ENCODE data around the gene SANBR.

Gene SANBR

GRCh38 chr2:61089797-61090196, 24.1 kb downstream of the SANBR start:
- DNase-seq (ENCODE audit: low spot score) = no peak
- no peak for FAIRE-seq

- FAIRE-seq (peak; percentile 93), DNase-seq (ENCODE audit: low spot score) (no peak)
Observed at GRCh38 chr2:61090386-61090921, 24.8 kb downstream of the SANBR start.

GRCh38 chr2:61091485-61091884, 25.8 kb downstream of the SANBR start:
- FAIRE-seq = no peak

GRCh38 chr2:61096438-61096837, 30.8 kb downstream of the SANBR start:
- DNase-seq (ENCODE audit: low spot score) (no peak), FAIRE-seq (no peak)

More at GRCh38 chr2:61091485-61091884, 25.8 kb downstream of the SANBR start:
- DNase-seq (ENCODE audit: low spot score) = no peak

- DNase-seq (ENCODE audit: low spot score) (no peak), FAIRE-seq (no peak)
Observed at GRCh38 chr2:61100801-61101200, 35.1 kb downstream of the SANBR start.

- DNase-seq (ENCODE audit: low spot score) (no peak), FAIRE-seq (no peak)
Observed at GRCh38 chr2:61109291-61109690, 43.6 kb downstream of the SANBR start.

- no peak for DNase-seq (ENCODE audit: low spot score)
- no peak for FAIRE-seq
Observed at GRCh38 chr2:61111708-61112107, 46.0 kb downstream of the SANBR start.

GRCh38 chr2:61114147-61114546, 48.5 kb downstream of the SANBR start:
- FAIRE-seq (no peak), DNase-seq (ENCODE audit: low spot score) (no peak)
